Measurements from ENCODE around the gene UCMA. TPM values are rescaled to one million over a fixed set of nuclear protein-coding genes. Genes with fewer than 3 reads are reported as not detected.
"Not testable (repeated sequence)": the region's sequence is repeated elsewhere in the genome, so short reads cannot be mapped to it uniquely, and the experiment has no call there.

UCMA gene
- total RNA-seq, 4 donors from 2014 or later, result not detected

GRCh38 chr10:13257621-13258140 is 23.5 kb upstream of the UCMA start:
- Histone ChIP-seq H3K27ac (no peak overlapping the region), H3K27me3 (no peaks in the 10 kb centered on the region), H3K4me3 (replicated peaks in 1 of 3) (no peak overlapping the region), H3K9me3 (no peaks in the 10 kb centered on the region), H3K36me3 (no peaks in the 10 kb centered on the region), H3K4me1 (no peaks in the 10 kb centered on the region)
- 81 to 82% methylated on average over 5 of the region's 5 CpGs for WGBS, 2 donors
- DNase-seq, result no peak
- TF ChIP-seq CTCF (IDR thresholded peaks at IDR 0.05), result no peak
- TF ChIP-seq POLR2A (IDR thresholded peaks at IDR 0.05), result no peak
- intact Hi-C loops (cut with DNase I), result no loop called here

DNA sequence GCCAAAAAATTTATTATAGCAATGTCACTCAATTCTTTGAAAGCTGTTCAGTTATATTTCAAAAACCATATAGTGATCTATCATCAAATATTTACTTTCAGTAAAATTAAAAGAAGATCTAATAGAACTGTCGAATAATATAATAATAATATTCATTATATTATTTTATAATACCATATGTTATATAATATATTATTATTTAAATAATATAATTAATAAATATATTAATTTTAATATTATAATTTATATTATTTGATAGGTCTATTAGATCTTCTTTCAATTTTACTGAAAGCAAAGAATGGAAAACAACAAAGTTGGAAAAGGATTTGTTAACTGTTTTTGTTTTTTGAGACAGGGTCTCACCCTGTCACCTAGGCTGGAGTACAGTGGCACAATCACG is 22.5 kb upstream of the UCMA start:
- intact Hi-C loops (cut with DNase I), result no loop called here
- H3K36me3 ChIP-seq, result no peaks in the 10 kb centered on the region
- H3K9me3 ChIP-seq, result no peaks in the 10 kb centered on the region
- H3K4me1 ChIP-seq, result no peaks in the 10 kb centered on the region
- no peak overlapping the region for H3K27ac ChIP-seq
- TF ChIP-seq CTCF (IDR thresholded peaks at IDR 0.05) (no peak), POLR2A (IDR thresholded peaks at IDR 0.05) (no peak)
- no peaks in the 10 kb centered on the region for H3K27me3 ChIP-seq
- 80 to 90% methylated on average over 2 of the region's 2 CpGs for WGBS, 2 donors
- H3K4me3 ChIP-seq (replicated peaks in 1 of 3), result no peak overlapping the region
- no peak for DNase-seq

GRCh38 chr10:13253726-13254125 is 19.6 kb upstream of the UCMA start:
- 83 to 92% methylated on average over 4 of the region's 4 CpGs for WGBS, 2 donors
- Histone ChIP-seq H3K27ac (no peak overlapping the region), H3K27me3 (no peaks in the 10 kb centered on the region), H3K36me3 (no peaks in the 10 kb centered on the region), H3K4me1 (no peaks in the 10 kb centered on the region), H3K9me3 (no peaks in the 10 kb centered on the region), H3K4me3 (replicated peaks in 1 of 3) (no peak overlapping the region)
- intact Hi-C loops (cut with DNase I), result no loop called here
- no peak for DNase-seq
- TF ChIP-seq CTCF (IDR thresholded peaks at IDR 0.05) (no peak), POLR2A (IDR thresholded peaks at IDR 0.05) (no peak)

DNA sequence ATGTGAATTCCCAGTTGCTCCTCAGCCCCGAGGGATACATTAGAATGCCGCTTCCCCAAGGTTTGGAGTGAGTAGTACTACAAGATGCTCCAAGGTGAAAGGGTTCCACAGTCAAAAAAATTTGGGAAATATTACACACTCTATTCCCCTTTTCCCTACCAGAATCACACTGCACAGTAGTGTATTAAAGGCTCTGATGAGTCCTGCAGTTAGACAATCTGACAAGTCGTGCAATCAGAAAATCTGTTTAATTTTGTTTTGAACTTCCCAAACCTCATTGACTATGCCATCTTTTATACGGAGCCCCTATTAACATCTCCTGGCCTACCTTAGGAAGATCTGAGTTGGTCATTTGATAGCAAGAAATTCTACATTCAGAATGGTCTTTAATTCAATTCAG is 13.6 kb upstream of the UCMA start:
- Histone ChIP-seq H3K4me3 (replicated peaks in 1 of 3) (no peak overlapping the region), H3K4me1 (no peaks in the 10 kb centered on the region), H3K9me3 (no peaks in the 10 kb centered on the region), H3K36me3 (no peaks in the 10 kb centered on the region), H3K27ac (no peak overlapping the region), H3K27me3 (no peaks in the 10 kb centered on the region)
- DNase-seq, result no peak
- 93 to 94% methylated on average over 4 of the region's 4 CpGs for WGBS, 2 donors
- intact Hi-C loops (cut with DNase I), result no loop called here
- TF ChIP-seq CTCF (IDR thresholded peaks at IDR 0.05), result no peak
- no peak for TF ChIP-seq POLR2A (IDR thresholded peaks at IDR 0.05)

DNA sequence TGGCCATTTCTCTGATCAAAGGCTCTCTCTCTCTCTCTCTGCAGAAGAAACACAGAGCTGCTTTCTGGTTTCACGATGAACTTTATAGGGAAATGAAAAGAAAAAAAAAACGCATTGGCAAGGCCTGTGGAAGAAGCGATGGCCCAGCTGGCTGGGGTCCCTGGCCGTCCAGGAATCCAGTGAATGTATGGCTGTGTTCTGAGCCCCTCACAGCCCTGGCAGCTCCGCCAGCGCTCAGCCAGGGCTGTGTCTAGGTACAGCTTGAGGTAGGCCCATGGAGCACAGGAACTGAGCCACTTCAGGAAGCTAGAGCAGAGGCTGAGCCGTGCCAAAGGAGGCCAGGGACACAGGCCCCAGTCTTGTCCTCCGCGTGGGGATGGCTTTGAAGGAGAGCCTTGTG is 13.1 kb upstream of the UCMA start:
- H3K27me3 ChIP-seq, result no peaks in the 10 kb centered on the region
- TF ChIP-seq POLR2A (IDR thresholded peaks at IDR 0.05) (no peak), CTCF (IDR thresholded peaks at IDR 0.05) (no peak)
- no peaks in the 10 kb centered on the region for H3K9me3 ChIP-seq
- intact Hi-C loops (cut with DNase I), result no loop called here
- H3K4me3 ChIP-seq (replicated peaks in 1 of 3), result no peak overlapping the region
- no peaks in the 10 kb centered on the region for H3K36me3 ChIP-seq
- WGBS, 2 donors, result 77 to 84% methylated on average over 9 of the region's 9 CpGs
- no peak for DNase-seq
- no peak overlapping the region for H3K27ac ChIP-seq
- H3K4me1 ChIP-seq, result no peaks in the 10 kb centered on the region

DNA sequence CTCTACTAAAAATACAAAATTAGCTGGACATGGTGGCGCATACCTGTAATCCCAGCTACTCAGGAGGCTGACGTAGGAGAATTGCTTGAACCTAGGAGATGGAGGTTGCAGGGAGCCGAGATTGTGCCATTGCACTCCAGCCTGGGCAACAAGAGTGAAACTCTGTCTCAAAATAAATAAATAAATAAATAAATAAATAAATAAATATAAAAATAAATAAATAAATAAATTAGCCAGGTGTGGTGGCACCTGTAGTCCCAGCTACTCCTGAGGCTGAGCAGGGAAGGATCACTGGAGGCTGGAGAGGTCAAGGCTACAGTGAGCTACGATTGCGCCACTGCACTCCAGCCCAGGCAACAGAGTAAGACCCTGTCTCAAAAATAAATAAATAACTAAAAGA is 8.1 kb upstream of the UCMA start:
- H3K36me3 ChIP-seq; H3K9me3 ChIP-seq; H3K27ac ChIP-seq; H3K4me1 ChIP-seq; H3K4me3 ChIP-seq (replicated peaks in 1 of 3); DNase-seq; H3K27me3 ChIP-seq; intact Hi-C loops (cut with DNase I): not testable (repeated sequence)
- 96 to 98% methylated on average over 5 of the region's 5 CpGs for WGBS, 2 donors
